ENCODE measurements around the gene ATP13A3.

The ATP13A3 gene

DNA sequence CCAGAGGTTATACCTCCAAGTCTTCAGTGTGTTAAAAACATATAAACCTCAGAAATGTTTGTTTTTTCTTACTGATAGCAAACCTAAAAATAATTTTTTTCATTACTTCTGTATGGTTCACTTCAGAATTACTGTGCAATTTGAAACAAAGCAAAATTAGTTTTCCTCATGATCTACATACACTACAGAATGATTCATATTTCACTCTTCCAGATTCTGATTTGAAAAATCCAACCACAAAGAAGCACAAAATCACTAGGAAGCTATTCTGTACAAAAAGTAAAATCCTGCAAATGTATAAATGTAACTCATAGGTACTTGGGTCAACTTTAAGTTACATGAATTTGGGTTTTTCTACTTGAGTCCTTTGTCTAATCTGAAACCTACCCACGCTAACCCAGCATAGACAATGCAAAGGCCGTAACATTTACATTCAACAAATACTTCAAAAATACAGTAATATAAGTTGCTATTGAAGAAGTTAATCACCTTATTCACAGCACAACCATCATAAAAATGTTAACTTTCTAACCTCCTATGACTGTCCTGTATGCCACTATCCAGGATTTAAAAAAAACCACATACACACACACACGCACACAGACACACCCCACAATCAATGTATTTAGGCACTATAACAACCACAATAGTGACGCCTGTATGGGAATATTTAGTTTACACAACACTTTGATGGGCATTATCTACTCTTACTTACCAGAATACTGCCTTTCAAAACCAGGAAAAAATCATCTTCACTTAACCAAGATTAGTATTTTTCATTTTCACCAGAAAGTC, 11.5 kb downstream of the ATP13A3 start:
- DNase-seq (ENCODE audit: low read depth) = no peak

- no peak for DNase-seq (ENCODE audit: low read depth)
These were observed 12.1 kb downstream of the ATP13A3 start for GRCh38 chr3:194474675-194475074.

- DNase-seq (ENCODE audit: low read depth) = no peak
These were observed 14.4 kb downstream of the ATP13A3 start for GRCh38 chr3:194472290-194472920.

DNA sequence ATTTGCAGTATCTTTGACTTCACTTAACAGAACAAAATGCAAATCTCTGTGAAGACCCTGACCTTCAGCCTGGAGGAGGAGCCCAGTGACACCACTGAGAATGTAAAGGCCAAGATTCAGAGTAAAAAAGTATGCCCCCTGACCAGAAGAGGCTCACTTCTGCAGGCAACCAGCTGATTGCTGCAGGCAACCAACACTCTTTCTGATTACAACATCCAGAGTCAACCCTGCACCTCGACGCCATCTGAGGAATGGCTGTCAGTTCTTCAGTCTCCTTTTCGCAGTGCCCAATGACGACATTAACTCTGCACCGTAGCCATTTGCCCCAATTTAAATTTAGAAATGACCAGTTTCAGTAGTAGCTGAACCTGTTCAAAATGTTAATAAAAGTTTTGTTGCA, 14.9 kb downstream of the ATP13A3 start:
- no peak for DNase-seq (ENCODE audit: low read depth)

GRCh38 chr3:194470615-194471014, 16.2 kb downstream of the ATP13A3 start:
- DNase-seq (ENCODE audit: low read depth) = no peak

- DNase-seq (ENCODE audit: low read depth) = no peak
These were observed 16.8 kb downstream of the ATP13A3 start for GRCh38 chr3:194469977-194470376.

DNA sequence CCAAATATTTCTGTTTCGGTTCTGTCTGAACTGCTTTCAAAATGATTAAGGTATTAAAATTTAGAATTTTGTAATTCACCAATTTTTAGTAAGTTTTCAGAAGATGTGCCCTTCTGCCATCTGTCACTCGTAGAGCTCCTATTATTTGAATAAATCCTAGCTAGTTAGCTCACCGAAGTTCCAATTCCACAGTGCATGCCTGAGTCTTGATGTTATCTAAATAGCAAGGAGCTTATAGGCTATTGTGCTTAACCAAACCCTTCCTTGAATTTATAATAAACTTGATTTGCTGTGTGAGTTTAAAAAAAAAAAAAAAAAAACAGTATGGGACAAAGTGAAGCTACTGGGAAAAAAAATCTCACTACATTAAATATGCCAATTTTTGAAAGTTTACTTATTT, 18.7 kb downstream of the ATP13A3 start:
- DNase-seq (ENCODE audit: low read depth) = no peak

GRCh38 chr3:194466761-194467356, 19.9 kb downstream of the ATP13A3 start:
- no peak for DNase-seq (ENCODE audit: low read depth)

DNA sequence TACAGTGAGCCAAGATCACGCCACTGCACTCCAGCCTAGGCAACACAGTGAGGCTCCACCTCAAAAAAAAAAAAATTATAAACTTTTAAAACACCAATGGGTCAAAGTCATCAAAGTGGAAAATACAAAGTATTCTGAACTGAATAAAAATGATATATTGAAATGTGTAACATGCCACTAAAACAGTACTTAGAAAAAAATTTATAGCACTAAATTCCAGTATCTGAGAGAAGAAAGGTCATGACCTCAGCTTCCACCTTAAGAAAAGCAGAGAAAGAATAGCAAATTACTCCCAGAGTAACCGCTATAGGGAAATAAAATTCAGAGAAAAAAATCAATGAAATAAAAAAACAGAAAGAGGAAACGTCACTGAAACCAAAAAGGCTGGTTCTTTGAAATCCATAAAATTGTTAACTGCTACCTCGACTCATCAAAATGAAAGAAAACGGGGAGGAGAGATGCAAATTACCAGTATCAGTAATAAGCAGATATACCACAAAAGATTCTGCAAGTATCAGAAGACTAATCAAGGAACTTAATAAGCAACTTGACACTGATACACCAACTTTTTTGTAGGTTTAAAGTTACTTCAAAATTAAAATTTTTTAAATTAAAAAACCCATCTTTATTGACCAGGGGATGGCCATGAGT, 20.8 kb downstream of the ATP13A3 start:
- DNase-seq (ENCODE audit: low read depth) = no peak

DNA sequence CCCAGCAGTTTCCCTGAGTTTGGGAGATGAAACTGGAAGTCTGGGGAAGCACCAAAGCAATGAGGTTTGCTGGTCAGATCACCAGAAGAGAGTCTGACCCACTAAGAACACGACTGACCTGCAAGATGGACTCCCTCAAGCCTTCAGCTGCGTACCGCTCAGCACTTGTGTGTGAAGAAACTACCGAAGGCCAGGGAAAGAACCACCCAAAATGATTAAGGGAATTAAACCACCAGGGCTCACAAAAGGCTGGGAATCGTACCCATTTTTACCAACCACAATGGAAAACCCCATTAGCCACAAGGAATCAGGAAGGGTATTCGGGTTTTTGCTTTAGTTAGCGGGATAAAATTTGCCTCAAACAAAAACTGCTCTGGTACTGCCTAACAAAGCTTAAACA, 21.6 kb downstream of the ATP13A3 start:
- no peak for DNase-seq (ENCODE audit: low read depth)

DNA sequence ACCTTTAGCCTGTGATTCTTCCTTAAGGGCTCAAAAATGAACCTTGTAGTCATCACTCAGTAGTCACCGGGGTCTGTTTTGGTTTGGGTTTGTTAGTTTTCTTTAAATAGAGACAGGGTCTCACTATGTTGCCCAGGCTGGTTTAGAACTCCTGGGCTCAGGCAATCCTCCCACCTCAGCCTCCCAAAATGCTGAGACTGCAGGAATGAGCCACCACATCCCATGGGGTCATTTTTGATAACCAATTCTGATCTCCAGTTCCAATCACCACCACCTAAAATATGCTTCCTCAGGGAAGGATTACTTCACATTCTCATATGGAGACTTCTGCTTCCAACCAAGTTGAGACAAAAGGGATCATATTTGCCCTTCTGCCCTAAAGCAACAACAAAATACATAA, 22.1 kb downstream of the ATP13A3 start:
- no peak for DNase-seq (ENCODE audit: low read depth)

DNA sequence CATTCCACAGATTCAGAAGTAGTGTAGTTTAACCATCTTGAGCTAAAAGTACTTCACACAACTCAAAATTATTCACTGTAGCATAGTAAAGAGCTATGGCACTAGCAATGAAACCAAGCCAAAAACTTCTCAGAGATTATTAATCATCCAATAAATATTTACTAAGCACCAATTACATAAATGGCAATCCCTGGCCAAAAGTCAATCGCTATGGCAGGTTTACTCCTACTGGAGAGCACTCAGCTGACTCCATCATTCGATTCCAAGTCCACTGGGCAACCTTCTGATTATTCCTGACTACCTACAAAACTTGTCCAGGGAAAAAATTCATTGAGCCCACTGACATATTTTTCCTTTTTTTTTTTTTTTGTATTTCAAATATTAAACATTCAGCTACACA, 23.9 kb downstream of the ATP13A3 start:
- no peak for DNase-seq (ENCODE audit: low read depth)

- no peak for DNase-seq (ENCODE audit: low read depth)
These were observed 26.2 kb downstream of the ATP13A3 start for GRCh38 chr3:194460566-194460965.

DNA sequence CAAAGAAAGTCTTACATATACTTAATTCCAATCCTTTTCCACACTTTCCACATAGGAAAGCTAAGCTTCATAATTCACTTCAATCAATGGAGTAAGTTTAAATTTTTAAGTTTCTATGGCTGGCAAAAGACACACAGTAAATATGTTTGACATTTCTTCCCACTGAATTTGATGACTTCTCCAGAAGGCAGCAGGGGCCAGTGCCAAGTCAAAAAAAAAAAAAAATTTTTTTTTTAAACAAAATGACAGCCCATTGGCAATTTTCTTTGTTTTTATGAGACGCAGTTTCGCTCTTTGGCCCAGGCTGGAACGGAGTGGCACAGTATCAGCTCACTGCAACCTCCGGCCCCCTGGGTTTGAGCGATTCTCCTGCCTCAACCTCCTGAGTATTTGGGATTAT, 28.7 kb downstream of the ATP13A3 start:
- no peak for DNase-seq (ENCODE audit: low read depth)

GRCh38 chr3:194455481-194455880, 31.3 kb downstream of the ATP13A3 start:
- no peak for DNase-seq (ENCODE audit: low read depth)

- DNase-seq (ENCODE audit: low read depth) = no peak
These were observed 36.5 kb downstream of the ATP13A3 start for GRCh38 chr3:194450341-194450740.

DNA sequence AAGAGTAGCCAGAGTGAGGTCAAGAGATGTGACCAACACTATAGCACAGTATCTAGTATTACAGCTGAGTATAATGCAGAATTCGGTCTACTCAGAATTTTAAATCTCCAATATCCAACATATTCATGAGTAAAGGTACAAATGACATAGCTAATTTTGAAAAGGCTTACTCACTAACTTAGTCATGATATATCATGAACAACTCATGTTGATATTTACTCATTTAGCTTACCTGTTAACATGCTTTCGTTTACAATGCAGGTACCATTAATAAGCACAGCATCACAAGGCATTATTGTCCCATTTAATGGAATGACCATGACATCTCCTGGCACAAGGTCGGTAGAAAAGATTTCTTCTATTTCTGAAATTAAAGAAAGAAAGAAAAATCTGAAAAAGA, 36.9 kb downstream of the ATP13A3 start:
- no peak for DNase-seq (ENCODE audit: low read depth)

DNA sequence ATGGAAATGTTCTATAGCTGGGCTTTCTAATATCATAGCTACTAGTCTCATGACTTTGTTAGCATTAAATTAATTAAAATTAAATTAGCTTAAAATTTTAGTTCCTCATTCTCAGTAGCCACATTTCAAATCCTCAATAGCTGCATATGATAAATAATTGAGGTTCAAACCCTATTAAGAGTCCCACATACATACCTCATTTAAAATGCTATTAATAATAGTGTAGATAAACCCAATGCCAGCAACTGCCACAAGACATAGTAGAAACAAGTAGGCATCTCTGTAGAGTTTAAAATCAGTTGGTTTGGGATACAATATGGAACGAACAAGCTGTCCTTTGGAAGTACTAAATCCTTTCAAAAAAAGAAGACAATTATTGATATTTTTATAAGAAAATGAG, 39.1 kb downstream of the ATP13A3 start:
- no peak for DNase-seq (ENCODE audit: low read depth)

GRCh38 chr3:194447161-194447560, 39.6 kb downstream of the ATP13A3 start:
- DNase-seq (ENCODE audit: low read depth) = no peak

- DNase-seq (ENCODE audit: low read depth) = no peak
These were observed 40.0 kb downstream of the ATP13A3 start for GRCh38 chr3:194446754-194447153.

DNA sequence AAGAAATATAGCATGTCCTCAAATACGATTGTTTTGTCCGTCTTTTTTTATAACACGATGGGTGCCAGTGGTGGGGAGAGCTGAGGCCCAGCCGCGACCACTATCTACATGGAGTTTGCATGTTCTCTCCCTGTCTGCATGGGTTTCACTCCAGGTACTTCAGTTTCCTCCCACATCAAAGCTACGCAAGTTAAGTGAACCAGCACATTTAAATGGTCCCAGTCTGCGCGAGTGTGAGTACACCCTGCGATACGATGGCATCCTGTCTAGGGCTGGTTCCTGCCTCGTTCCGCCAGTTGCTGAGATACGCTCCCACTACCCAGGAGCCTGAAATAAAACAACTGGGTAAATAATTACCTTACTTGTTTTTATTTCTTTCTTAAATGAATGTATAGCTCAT, 40.6 kb downstream of the ATP13A3 start:
- no peak for DNase-seq (ENCODE audit: low read depth)

GRCh38 chr3:194443901-194444300, 42.9 kb downstream of the ATP13A3 start:
- no peak for DNase-seq (ENCODE audit: low read depth)

DNA sequence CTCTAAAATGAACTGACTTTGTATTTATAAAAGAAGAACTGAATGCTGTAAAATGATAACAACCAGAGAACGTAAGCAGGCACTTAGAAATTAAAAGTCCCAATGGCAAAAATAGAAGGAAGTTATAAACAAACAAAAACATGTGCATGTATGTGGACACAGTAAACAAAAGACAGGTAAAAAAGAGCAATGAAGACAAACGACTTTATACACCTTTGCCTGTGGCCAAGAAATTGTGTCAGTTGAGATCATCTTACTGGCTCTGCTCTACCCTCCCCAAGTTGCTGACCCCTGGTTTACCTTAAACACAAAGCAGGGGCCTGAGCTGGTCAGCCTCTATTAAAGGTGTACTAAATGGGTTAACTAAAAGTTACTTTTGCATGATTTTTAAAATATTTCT, 46.0 kb downstream of the ATP13A3 start:
- no peak for DNase-seq (ENCODE audit: low read depth)

All from activated gamma-delta T cell treated with anti-CD3 and anti-CD28 coated beads, Interleukin-2, amount 50 U/mL, for 16 hours (primary cell).